Esophagus muscularis mucosa (tissue), 4 donors: ENCODE data around the gene FAM180B.
"Not testable (repeated sequence)": the region's sequence is repeated elsewhere in the genome, so short reads cannot be mapped to it uniquely, and the experiment has no call there.

Experiments
- EP300 ChIP-seq: sonication (generic); formaldehyde crosslinking; IDR thresholded peaks from one replicate; pipeline ENCODE4 v1.6.1; 2017; ENCODE audit warnings: antibody characterized with exemption
- POLR2A ChIP-seq: fragments of 450-650 bp; IDR thresholded peaks from one replicate; pipeline ENCODE4 v1.6.1; 2017; ENCODE audit warnings: antibody characterized with exemption, moderate library complexity, mild to moderate bottlenecking, low read depth
- POLR2AphosphoS5 ChIP-seq, 2 donors: sonication (generic); formaldehyde crosslinking; IDR thresholded peaks; one replicate each; pipeline ENCODE4 v1.6.1; 2017; ENCODE audit warnings: antibody characterized with exemption in 2 of 2
- TF ChIP-seq, protein P1 (sequence below), 3 experiments: fragments of 200-600 bp in 2 of 3; fragments of 450-650 bp in 1 of 3; sonication (generic) in 2 of 3; IDR thresholded peaks; one replicate each; pipeline ENCODE4 v1.5.1; 2017 to 2019; ENCODE audit warnings: antibody characterized with exemption in 3 of 3, mild to moderate bottlenecking in 2 of 3, moderate library complexity in 1 of 3

DNA sequence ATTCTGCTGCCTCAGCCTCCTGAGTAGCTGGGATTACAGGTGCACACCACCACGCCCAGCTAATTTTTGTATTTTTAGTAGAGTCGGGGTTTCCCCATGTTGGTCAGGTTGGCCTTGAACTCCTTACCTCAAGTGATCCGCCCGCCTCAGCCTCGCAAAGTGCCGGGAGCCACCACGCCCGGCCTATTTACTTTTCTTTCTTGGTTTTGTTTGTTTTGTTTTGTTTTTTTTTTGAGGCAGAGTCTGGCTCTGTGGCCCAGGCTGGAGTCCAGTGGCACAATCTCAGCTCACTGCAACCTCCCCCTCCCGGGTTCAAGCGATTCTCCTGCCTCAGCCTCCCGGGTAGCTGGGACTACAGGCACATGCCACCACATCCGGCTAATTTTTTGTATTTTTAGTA, 29.5 kb upstream of the FAM180B start:
- TF ChIP-seq, protein P1, sequence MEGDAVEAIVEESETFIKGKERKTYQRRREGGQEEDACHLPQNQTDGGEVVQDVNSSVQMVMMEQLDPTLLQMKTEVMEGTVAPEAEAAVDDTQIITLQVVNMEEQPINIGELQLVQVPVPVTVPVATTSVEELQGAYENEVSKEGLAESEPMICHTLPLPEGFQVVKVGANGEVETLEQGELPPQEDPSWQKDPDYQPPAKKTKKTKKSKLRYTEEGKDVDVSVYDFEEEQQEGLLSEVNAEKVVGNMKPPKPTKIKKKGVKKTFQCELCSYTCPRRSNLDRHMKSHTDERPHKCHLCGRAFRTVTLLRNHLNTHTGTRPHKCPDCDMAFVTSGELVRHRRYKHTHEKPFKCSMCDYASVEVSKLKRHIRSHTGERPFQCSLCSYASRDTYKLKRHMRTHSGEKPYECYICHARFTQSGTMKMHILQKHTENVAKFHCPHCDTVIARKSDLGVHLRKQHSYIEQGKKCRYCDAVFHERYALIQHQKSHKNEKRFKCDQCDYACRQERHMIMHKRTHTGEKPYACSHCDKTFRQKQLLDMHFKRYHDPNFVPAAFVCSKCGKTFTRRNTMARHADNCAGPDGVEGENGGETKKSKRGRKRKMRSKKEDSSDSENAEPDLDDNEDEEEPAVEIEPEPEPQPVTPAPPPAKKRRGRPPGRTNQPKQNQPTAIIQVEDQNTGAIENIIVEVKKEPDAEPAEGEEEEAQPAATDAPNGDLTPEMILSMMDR (IDR thresholded peaks at IDR 0.05), result not testable (repeated sequence)
- TF ChIP-seq POLR2A; POLR2AphosphoS5 (IDR thresholded peaks at IDR 0.05); EP300: not testable (repeated sequence)
